Epithelial cell of esophagus (primary cell): Measurements from ENCODE around the gene IL6ST.

Source experiments
- DNase-seq: peaks from one replicate; pipeline ENCODE4 v3.0.0; 2010; ENCODE audit warnings: low read depth
- H3K4me3 ChIP-seq: 2 replicates; pipeline ENCODE4 v1.5.1; 2011; ENCODE audit warnings: mild to moderate bottlenecking, low read length, control low read depth
- CTCF ChIP-seq: IDR thresholded peaks from 2 replicates; pipeline ENCODE4 v1.5.1; 2011; ENCODE audit warnings: low read depth, mild to moderate bottlenecking, low read length, control low read depth, inconsistent platforms; ENCODE audit not compliant: insufficient read depth; ENCODE audit errors: missing control alignments

The IL6ST gene

GRCh38 chr5:56012281-56012963 lies 17.7 kb upstream of the IL6ST start:
- peak; percentile 45 for DNase-seq
- no peak for TF ChIP-seq CTCF
- H3K4me3 ChIP-seq = no peak overlapping the region

GRCh38 chr5:56011835-56012234 lies 17.1 kb upstream of the IL6ST start:
- no peak overlapping the region for H3K4me3 ChIP-seq
- peak; percentile 83 for DNase-seq
- no peak for TF ChIP-seq CTCF

GRCh38 chr5:56010431-56010830 lies 15.7 kb upstream of the IL6ST start:
- TF ChIP-seq CTCF = no peak
- H3K4me3 ChIP-seq = no peak overlapping the region
- DNase-seq = no peak

- DNase-seq = no peak
- no peak for TF ChIP-seq CTCF
- no peak overlapping the region for H3K4me3 ChIP-seq
Observed at GRCh38 chr5:56006600-56006999, 11.8 kb upstream of the IL6ST start.

GRCh38 chr5:56006094-56006493 lies 11.3 kb upstream of the IL6ST start:
- H3K4me3 ChIP-seq = no peak overlapping the region
- no peak for TF ChIP-seq CTCF
- no peak for DNase-seq

- H3K4me3 ChIP-seq = no peak overlapping the region
- no peak for DNase-seq
- no peak for TF ChIP-seq CTCF
Observed at GRCh38 chr5:56004874-56005273, 10.1 kb upstream of the IL6ST start.

GRCh38 chr5:56003679-56004078 lies 8.9 kb upstream of the IL6ST start:
- TF ChIP-seq CTCF = no peak
- no peak for DNase-seq
- H3K4me3 ChIP-seq = no peak overlapping the region
